Neutrophil (primary cell): ENCODE measurements around the gene SMAD1.
"Not testable (repeated sequence)": the region's sequence is repeated elsewhere in the genome, so short reads cannot be mapped to it uniquely, and the experiment has no call there.

Experiments used
- H3K27ac ChIP-seq: fragments of 200-600 bp; sonication (generic); 2 replicates; pipeline ENCODE4 v1.5.1; 2016; ENCODE audit warnings: mild to moderate bottlenecking, moderate library complexity
- H3K27me3 ChIP-seq: fragments of 200-600 bp; sonication (generic); 2 replicates; pipeline ENCODE4 v1.6.0; 2016; ENCODE audit warnings: mild to moderate bottlenecking
- H3K36me3 ChIP-seq: fragments of 200-600 bp; sonication (generic); 2 replicates; pipeline ENCODE4 v1.5.1; 2017
- H3K4me1 ChIP-seq, 2 experiments: fragments of 200-600 bp in 1 of 2; sonication (generic) in 1 of 2; 1 replicate in 1 of 2; 2 replicates in 1 of 2; pipeline versions ENCODE4 v1.5.1 to v1.6.1; 2013 to 2016; ENCODE audit warnings: low read depth in 1 of 2, low read length in 1 of 2, mild to moderate bottlenecking in 1 of 2, moderate library complexity in 1 of 2; ENCODE audit not compliant: control insufficient read depth in 1 of 2, insufficient read depth in 1 of 2
- H3K4me3 ChIP-seq, 2 experiments: fragments of 200-600 bp in 1 of 2; sonication (generic) in 1 of 2; 1 replicate in 1 of 2; 2 replicates in 1 of 2; pipeline ENCODE4 v1.5.1; 2013 to 2016; ENCODE audit warnings: low read depth in 1 of 2, low read length in 1 of 2, mild to moderate bottlenecking in 1 of 2, moderate library complexity in 1 of 2
- H3K9me3 ChIP-seq: fragments of 200-600 bp; sonication (generic); 2 replicates; pipeline ENCODE4 v1.5.1; 2016
- TF ChIP-seq, protein P1 (sequence below): fragments of 200-600 bp; sonication (generic); IDR thresholded peaks from 2 replicates; pipeline ENCODE4 v1.5.1; 2016; ENCODE audit warnings: antibody characterized with exemption

Gene SMAD1

DNA sequence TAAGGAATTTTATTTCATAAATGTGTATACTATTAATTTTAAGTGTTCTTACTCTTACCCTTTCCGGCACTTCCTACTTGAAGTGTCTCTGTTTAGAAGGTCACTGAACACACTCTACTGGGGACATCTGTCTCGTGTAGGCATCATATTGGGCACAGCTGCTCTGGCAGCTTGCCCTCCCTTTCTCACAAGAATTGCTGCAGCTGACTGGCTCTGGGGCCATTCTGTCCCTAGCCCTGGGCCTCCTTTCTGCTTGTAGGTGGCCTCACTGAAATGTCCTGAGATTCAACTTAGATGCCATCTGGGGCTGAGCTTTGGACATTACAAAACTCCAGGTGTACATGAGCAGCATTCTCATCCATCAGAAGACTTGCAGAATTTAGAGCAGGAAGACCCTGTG lies 49.6 kb downstream of the SMAD1 start:
- no peaks in the 10 kb centered on the region for H3K27me3 ChIP-seq
- TF ChIP-seq, protein P1, sequence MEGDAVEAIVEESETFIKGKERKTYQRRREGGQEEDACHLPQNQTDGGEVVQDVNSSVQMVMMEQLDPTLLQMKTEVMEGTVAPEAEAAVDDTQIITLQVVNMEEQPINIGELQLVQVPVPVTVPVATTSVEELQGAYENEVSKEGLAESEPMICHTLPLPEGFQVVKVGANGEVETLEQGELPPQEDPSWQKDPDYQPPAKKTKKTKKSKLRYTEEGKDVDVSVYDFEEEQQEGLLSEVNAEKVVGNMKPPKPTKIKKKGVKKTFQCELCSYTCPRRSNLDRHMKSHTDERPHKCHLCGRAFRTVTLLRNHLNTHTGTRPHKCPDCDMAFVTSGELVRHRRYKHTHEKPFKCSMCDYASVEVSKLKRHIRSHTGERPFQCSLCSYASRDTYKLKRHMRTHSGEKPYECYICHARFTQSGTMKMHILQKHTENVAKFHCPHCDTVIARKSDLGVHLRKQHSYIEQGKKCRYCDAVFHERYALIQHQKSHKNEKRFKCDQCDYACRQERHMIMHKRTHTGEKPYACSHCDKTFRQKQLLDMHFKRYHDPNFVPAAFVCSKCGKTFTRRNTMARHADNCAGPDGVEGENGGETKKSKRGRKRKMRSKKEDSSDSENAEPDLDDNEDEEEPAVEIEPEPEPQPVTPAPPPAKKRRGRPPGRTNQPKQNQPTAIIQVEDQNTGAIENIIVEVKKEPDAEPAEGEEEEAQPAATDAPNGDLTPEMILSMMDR = no peak
- no peaks in the 10 kb centered on the region for H3K4me1 ChIP-seq

GRCh38 chr4:145531859-145532258 lies 50.2 kb downstream of the SMAD1 start:
- H3K36me3 ChIP-seq = no peaks in the 10 kb centered on the region
- H3K4me3 ChIP-seq = no peak overlapping the region
- H3K27ac ChIP-seq = no peak overlapping the region
- TF ChIP-seq, protein P1 = no peak
- H3K4me1 ChIP-seq = no peaks in the 10 kb centered on the region
- no peaks in the 10 kb centered on the region for H3K9me3 ChIP-seq
- H3K27me3 ChIP-seq = no peaks in the 10 kb centered on the region

More for the DNA sequence above, 49.6 kb downstream of the SMAD1 start:
- H3K36me3 ChIP-seq = no peaks in the 10 kb centered on the region
- no peak overlapping the region for H3K27ac ChIP-seq
- no peaks in the 10 kb centered on the region for H3K9me3 ChIP-seq
- H3K4me3 ChIP-seq = no peak overlapping the region

DNA sequence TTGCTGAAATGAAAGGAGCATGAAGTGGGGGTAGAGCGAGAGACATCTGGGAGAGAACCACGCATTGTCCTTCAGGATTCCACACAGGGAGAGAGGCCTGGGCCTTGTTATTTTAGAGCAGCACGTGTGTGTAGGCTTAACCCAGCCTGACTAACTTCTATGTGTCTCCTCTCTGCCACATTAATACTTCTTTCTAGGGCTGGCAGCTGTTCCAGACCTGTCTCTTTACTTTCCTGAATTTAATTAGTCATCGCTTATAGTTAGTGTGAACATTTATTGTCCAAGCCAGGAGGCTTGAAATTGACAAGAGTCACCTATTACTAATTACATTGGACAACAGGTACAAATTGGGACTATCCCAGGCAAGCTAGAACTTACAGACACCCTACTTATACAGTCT lies 51.3 kb downstream of the SMAD1 start:
- H3K36me3 ChIP-seq = no peaks in the 10 kb centered on the region
- TF ChIP-seq, protein P1 = no peak
- H3K27me3 ChIP-seq = no peaks in the 10 kb centered on the region
- no peak overlapping the region for H3K27ac ChIP-seq
- H3K4me3 ChIP-seq = no peak overlapping the region
- no peaks in the 10 kb centered on the region for H3K9me3 ChIP-seq
- no peaks in the 10 kb centered on the region for H3K4me1 ChIP-seq

GRCh38 chr4:145533415-145533814 lies 51.8 kb downstream of the SMAD1 start:
- not testable (repeated sequence) for H3K36me3 ChIP-seq, H3K4me3 ChIP-seq, H3K4me1 ChIP-seq, H3K27me3 ChIP-seq, H3K9me3 ChIP-seq, H3K27ac ChIP-seq

DNA sequence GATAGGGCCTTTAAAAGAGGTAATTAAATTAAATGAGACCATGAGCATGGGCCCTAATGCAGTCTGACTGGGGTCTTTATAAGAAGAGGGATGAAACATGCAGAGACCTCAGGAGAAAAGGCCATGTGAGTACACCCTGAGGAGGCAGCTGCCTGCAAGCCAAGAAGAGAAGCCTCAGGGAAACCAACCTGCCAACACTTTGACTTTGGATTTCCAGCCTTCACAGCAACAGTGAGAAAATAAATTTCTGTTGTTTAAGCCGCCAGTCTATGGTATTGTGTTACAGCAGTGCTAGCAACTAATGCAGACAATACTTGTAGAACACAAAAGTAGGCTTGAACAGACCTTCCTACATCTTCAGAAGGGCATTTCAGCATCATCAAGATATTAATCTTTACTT lies 52.3 kb downstream of the SMAD1 start:
- Histone ChIP-seq H3K27me3 (no peaks in the 10 kb centered on the region), H3K27ac (no peak overlapping the region), H3K9me3 (no peaks in the 10 kb centered on the region), H3K4me3 (no peak overlapping the region), H3K4me1 (no peaks in the 10 kb centered on the region), H3K36me3 (no peaks in the 10 kb centered on the region)
- TF ChIP-seq, protein P1 = no peak

GRCh38 chr4:145535202-145535601 lies 53.5 kb downstream of the SMAD1 start:
- H3K4me1 ChIP-seq = no peaks in the 10 kb centered on the region
- TF ChIP-seq, protein P1 = no peak
- no peaks in the 10 kb centered on the region for H3K27me3 ChIP-seq
- no peak overlapping the region for H3K4me3 ChIP-seq
- no peaks in the 10 kb centered on the region for H3K9me3 ChIP-seq
- H3K27ac ChIP-seq = no peak overlapping the region
- no peaks in the 10 kb centered on the region for H3K36me3 ChIP-seq
